Heart left ventricle (tissue), 13 donors: ENCODE results near the gene ETNK2.

Experiments
- POLR2A ChIP-seq, 2 donors: fragments of 450-650 bp; IDR thresholded peaks; one replicate each; pipeline ENCODE4 v1.6.1; 2017; ENCODE audit warnings: antibody characterized with exemption in 2 of 2, mild to moderate bottlenecking in 2 of 2, moderate library complexity in 2 of 2
- TF ChIP-seq, protein P1 (sequence below), 12 donors: fragments of 200-600 bp; sonication (generic) in 4 of 12; IDR thresholded peaks; one replicate each; pipeline versions ENCODE4 v1.5.0 to v1.8.0; 2018 to 2022; ENCODE audit warnings: antibody characterized with exemption in 12 of 12, mild to moderate bottlenecking in 5 of 12
- donor health status: ischemic (EF 13 %, LVEDD 7.1; RV severe dilation, severe dysfunction).
- donor health status: DM: no; HTN: yes; CAD: no.
- donor health status: DM: no; HTN: no; CAD: no.
- donor health status: ischemic (EF 25% LVEDD 6.9; RV normal size, moderate dysfunction).
- donor health status: ischemic (EF 25% LVEDD 5.7; RV mildly dilated, moderate dysfunction).
- donor health status: ischemic (EF 35%, LVEDD 5.7; RV mildly dilated, moderate dysfunction).
- donor health status: nonischemic (EF 11% LVEDD 7.7; RV severe dilation, severe dysfunction).
- donor health status: DM: yes; HTN: yes; CAD: no.
- donor health status: PGD.
- donor health status: ischemic (EF 29% LVEDD 5.4; RV normal size, mild dysfunction).
- donor health status: nonischemic (EF 23%, LVEDD 6.1; RV moderate dilation, normal function).

DNA sequence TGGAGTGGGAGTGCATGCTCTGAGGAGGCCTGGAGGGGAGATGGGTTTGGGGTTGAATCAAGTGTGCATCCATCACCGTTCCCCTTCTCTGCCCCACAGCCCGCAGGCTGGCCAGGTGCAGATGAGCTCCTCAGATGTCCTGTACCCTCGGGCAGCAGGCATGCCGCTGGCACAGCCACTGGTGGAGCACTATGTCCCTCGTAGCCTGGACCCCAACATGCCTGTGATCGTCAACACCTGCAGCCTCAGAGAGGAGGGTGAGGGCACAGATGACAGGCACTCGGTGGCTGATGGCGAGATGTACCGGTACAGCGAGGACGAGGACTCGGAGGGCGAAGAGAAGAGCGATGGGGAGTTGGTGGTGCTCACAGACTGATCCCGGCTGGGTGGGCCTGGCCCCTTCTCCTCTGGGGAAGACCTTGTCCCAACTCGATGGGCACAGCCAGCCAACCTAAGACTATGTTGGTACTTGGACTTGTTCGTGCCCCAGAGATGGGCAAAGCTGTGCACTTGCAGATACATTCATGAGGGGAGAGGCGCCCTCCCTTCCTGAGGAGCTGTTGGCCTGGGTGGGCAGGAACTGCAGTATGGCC, 26.0 kb downstream of the ETNK2 start:
- TF ChIP-seq, protein P1, sequence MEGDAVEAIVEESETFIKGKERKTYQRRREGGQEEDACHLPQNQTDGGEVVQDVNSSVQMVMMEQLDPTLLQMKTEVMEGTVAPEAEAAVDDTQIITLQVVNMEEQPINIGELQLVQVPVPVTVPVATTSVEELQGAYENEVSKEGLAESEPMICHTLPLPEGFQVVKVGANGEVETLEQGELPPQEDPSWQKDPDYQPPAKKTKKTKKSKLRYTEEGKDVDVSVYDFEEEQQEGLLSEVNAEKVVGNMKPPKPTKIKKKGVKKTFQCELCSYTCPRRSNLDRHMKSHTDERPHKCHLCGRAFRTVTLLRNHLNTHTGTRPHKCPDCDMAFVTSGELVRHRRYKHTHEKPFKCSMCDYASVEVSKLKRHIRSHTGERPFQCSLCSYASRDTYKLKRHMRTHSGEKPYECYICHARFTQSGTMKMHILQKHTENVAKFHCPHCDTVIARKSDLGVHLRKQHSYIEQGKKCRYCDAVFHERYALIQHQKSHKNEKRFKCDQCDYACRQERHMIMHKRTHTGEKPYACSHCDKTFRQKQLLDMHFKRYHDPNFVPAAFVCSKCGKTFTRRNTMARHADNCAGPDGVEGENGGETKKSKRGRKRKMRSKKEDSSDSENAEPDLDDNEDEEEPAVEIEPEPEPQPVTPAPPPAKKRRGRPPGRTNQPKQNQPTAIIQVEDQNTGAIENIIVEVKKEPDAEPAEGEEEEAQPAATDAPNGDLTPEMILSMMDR (IDR thresholded peaks at IDR 0.05), result no peak
- no peak for TF ChIP-seq POLR2A (IDR thresholded peaks at IDR 0.05)
